Tibial nerve (tissue), 4 donors: ENCODE results near the gene MMGT1.

Experiments used
- EP300 ChIP-seq, 2 donors: sonication (generic); formaldehyde crosslinking; IDR thresholded peaks; one replicate each; pipeline ENCODE4 v1.6.1; 2017; ENCODE audit warnings: antibody characterized with exemption in 2 of 2, mild to moderate bottlenecking in 1 of 2
- POLR2A ChIP-seq, 2 donors: fragments of 450-650 bp; IDR thresholded peaks; one replicate each; pipeline ENCODE4 v1.6.1; 2017; ENCODE audit warnings: antibody characterized with exemption in 2 of 2, mild to moderate bottlenecking in 2 of 2, moderate library complexity in 2 of 2
- TF ChIP-seq, protein P1 (sequence below), 5 experiments: fragments of 200-600 bp in 3 of 5; fragments of 450-650 bp in 2 of 5; sonication (generic) in 3 of 5; IDR thresholded peaks; one replicate each; pipeline ENCODE4 v1.5.1; 2016 to 2019; ENCODE audit warnings: antibody characterized with exemption in 5 of 5, mild to moderate bottlenecking in 3 of 5, moderate library complexity in 2 of 5

DNA sequence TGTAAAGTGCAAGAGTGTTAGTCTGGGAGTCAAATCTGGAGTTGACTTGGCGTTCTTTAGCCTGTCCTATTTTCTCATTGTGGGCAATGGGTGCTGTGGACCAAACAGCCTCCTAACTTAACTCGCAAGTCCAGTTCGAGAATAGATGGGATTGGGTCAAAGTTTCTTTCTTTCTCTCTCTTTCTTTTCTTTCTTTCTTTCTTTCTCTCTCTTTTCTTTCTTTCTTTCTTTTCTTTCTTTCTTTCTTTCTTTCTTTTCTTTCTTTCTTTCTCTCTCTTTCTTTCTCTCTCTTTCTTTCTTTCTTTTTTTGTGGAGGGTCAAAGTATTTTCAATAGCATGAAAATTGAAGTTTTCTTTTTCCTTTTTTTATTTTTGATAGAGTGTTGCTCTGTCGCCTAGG, 14.5 kb upstream of the MMGT1 start:
- TF ChIP-seq, protein P1, sequence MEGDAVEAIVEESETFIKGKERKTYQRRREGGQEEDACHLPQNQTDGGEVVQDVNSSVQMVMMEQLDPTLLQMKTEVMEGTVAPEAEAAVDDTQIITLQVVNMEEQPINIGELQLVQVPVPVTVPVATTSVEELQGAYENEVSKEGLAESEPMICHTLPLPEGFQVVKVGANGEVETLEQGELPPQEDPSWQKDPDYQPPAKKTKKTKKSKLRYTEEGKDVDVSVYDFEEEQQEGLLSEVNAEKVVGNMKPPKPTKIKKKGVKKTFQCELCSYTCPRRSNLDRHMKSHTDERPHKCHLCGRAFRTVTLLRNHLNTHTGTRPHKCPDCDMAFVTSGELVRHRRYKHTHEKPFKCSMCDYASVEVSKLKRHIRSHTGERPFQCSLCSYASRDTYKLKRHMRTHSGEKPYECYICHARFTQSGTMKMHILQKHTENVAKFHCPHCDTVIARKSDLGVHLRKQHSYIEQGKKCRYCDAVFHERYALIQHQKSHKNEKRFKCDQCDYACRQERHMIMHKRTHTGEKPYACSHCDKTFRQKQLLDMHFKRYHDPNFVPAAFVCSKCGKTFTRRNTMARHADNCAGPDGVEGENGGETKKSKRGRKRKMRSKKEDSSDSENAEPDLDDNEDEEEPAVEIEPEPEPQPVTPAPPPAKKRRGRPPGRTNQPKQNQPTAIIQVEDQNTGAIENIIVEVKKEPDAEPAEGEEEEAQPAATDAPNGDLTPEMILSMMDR (IDR thresholded peaks at IDR 0.05) = no peak
- TF ChIP-seq POLR2A (IDR thresholded peaks at IDR 0.05) (no peak), EP300 (IDR thresholded peaks at IDR 0.05) (no peak)
